CD14-positive monocyte (primary cell): ENCODE results near the gene ARHGAP40. TPM values are rescaled to one million over a fixed set of nuclear protein-coding genes. Genes with fewer than 3 reads are reported as not detected.

ENCODE experiments used
- DNase-seq, 3 donors: peaks; one replicate each; pipeline ENCODE4 v3.0.0-alpha.2; 2011 to 2022
- H2AFZ ChIP-seq: 2 replicates; pipeline ENCODE4 v1.6.0; 2012; ENCODE audit warnings: mild to moderate bottlenecking, low read depth, low read length, inconsistent platforms; ENCODE audit not compliant: insufficient read depth, poor library complexity, severe bottlenecking
- H3K27ac ChIP-seq, 2 donors: 1 replicate in 1 of 2; 2 replicates in 1 of 2; pipeline ENCODE4 v1.5.1; 2012 to 2013; ENCODE audit warnings: low read length in 2 of 2, control low read depth in 1 of 2, inconsistent platforms in 1 of 2, low read depth in 1 of 2, mild to moderate bottlenecking in 1 of 2
- H3K27me3 ChIP-seq, 2 donors: one replicate each; pipeline versions ENCODE4 v1.6.0 to v1.6.1; 2011 to 2013; ENCODE audit warnings: low read length in 2 of 2; ENCODE audit not compliant: control insufficient read depth in 2 of 2, insufficient read depth in 2 of 2
- H3K36me3 ChIP-seq, 2 donors: replicated peaks in 1 of 2; 1 replicate in 1 of 2; 2 replicates in 1 of 2; pipeline versions ENCODE4 v1.5.1 to v1.6.1; 2012 to 2013; ENCODE audit warnings: low read length in 2 of 2, control low read depth in 1 of 2, inconsistent platforms in 1 of 2, mild to moderate bottlenecking in 1 of 2; ENCODE audit not compliant: insufficient read depth in 2 of 2, control insufficient read depth in 1 of 2
- H3K4me1 ChIP-seq, 2 donors: 1 replicate in 1 of 2; 2 replicates in 1 of 2; pipeline versions ENCODE4 v1.5.1 to v1.6.1; 2012 to 2013; ENCODE audit warnings: low read length in 2 of 2, control low read depth in 1 of 2, inconsistent platforms in 1 of 2, mild to moderate bottlenecking in 1 of 2, moderate library complexity in 1 of 2; ENCODE audit not compliant: insufficient read depth in 2 of 2, control insufficient read depth in 1 of 2
- H3K4me2 ChIP-seq: replicated peaks from 2 replicates; pipeline ENCODE3; 2012; ENCODE audit warnings: low read length, moderate library complexity, mild to moderate bottlenecking; ENCODE audit not compliant: poor library complexity, severe bottlenecking; ENCODE audit errors: extremely low read depth
- H3K4me3 ChIP-seq, 3 experiments: fragments of 200-600 bp in 1 of 3; sonication (generic) in 1 of 3; replicated peaks in 1 of 3; 1 replicate in 2 of 3; 2 replicates in 1 of 3; pipeline ENCODE4 v1.5.1; 2011 to 2013; ENCODE audit warnings: low read length in 3 of 3, mild to moderate bottlenecking in 3 of 3, control low read depth in 2 of 3, low read depth in 2 of 3, inconsistent platforms in 1 of 3, moderate library complexity in 1 of 3
- H3K79me2 ChIP-seq: 2 replicates; pipeline ENCODE4 v1.6.0; 2012; ENCODE audit warnings: mild to moderate bottlenecking, control low read depth, inconsistent platforms, low read length, moderate library complexity; ENCODE audit not compliant: insufficient read depth
- H3K9ac ChIP-seq: 2 replicates; pipeline ENCODE4 v1.6.0; 2017; ENCODE audit warnings: low read length, mild to moderate bottlenecking; ENCODE audit not compliant: insufficient read depth, poor library complexity, severe bottlenecking
- H3K9me3 ChIP-seq, 2 donors: replicated peaks in 1 of 2; 1 replicate in 1 of 2; 2 replicates in 1 of 2; pipeline versions ENCODE4 v1.5.1 to v1.6.1; 2012 to 2013; ENCODE audit warnings: low read length in 2 of 2, control low read depth in 1 of 2; ENCODE audit not compliant: control insufficient read depth in 1 of 2, insufficient read depth in 1 of 2
- H4K20me1 ChIP-seq: 2 replicates; pipeline ENCODE4 v1.6.0; 2012; ENCODE audit warnings: mild to moderate bottlenecking, low read length, control low read depth, moderate library complexity; ENCODE audit not compliant: insufficient read depth
- H3K27ac Mint-ChIP-seq, 7 donors: one replicate each; pipeline ENCODE4 v1.8.0; 2020; ENCODE audit warnings: mild to moderate bottlenecking in 7 of 7, mixed read lengths in 7 of 7, moderate library complexity in 6 of 7, inconsistent platforms in 2 of 7
- H3K27me3 Mint-ChIP-seq, 3 donors: one replicate each; pipeline ENCODE4 v1.8.0; 2021 to 2022; ENCODE audit warnings: low read depth in 3 of 3, mild to moderate bottlenecking in 3 of 3, mixed read lengths in 3 of 3, moderate library complexity in 3 of 3, inconsistent platforms in 1 of 3
- H3K36me3 Mint-ChIP-seq, 2 donors: one replicate each; pipeline ENCODE4 v1.8.0; 2020; ENCODE audit warnings: mixed read lengths in 2 of 2, inconsistent platforms in 1 of 2, mild to moderate bottlenecking in 1 of 2
- H3K4me1 Mint-ChIP-seq: one replicate; pipeline ENCODE4 v1.8.0; 2020; ENCODE audit warnings: mild to moderate bottlenecking, mixed read lengths
- H3K4me3 Mint-ChIP-seq, 2 donors: one replicate each; pipeline ENCODE4 v1.8.0; 2020; ENCODE audit warnings: mild to moderate bottlenecking in 2 of 2, mixed read lengths in 2 of 2, moderate library complexity in 1 of 2
- H3K9me3 Mint-ChIP-seq, 7 donors: one replicate each; pipeline ENCODE4 v1.8.0; 2020 to 2022; ENCODE audit warnings: mixed read lengths in 7 of 7, mild to moderate bottlenecking in 6 of 7, moderate library complexity in 6 of 7, inconsistent platforms in 2 of 7
- WGBS: methylation state at CpG from one replicate; pipeline ENCODE4 v1.1.5; 2013; ENCODE audit warnings: missing lambda C conversion rate; ENCODE audit not compliant: insufficient coverage; 5-methylcytosine and 5-hydroxymethylcytosine counted together
- intact Hi-C, 2 donors: fragments of 100-400 bp; cut with micrococcal nuclease; formaldehyde crosslinking; loops; one replicate each; pipeline versions ENCODE4 v1.15.0 to v1.15.1; 2023
- polyA minus RNA-seq: library from RNA; depleted of rRNA, polyadenylated mRNA; stranded (reverse); fragments of >200 nt; gene quantifications from 2 replicates; pipeline ENCODE4 v1.2.3, GENCODE V29; 2012
- polyA plus RNA-seq, 3 donors: library from polyadenylated mRNA; depleted of rRNA in 1 of 3; unstranded in 2 of 3; stranded (reverse) in 1 of 3; fragments of 300-500 nt in 2 of 3; fragments of >200 nt in 1 of 3; fragmentation: Illumina TruSeq in 2 of 3; gene quantifications; 1 replicate in 2 of 3; 2 replicates in 1 of 3; pipeline ENCODE4 v1.2.3, GENCODE V29; 2012 to 2021
- total RNA-seq, 12 experiments: library from RNA in 1 of 12; stranded (reverse) in 1 of 12; fragments of 120-200 nt in 1 of 12; gene quantifications; one replicate each; pipeline ENCODE4 v1.2.4 and lab custom pipeline; 2013 to 2026; ENCODE audit warnings: mixed read lengths in 6 of 12, inconsistent platforms in 1 of 12
- TF ChIP-seq, protein P1 (sequence below): fragments of 200-600 bp; IDR thresholded peaks from one replicate; pipeline ENCODE4 v1.8.0; 2022; ENCODE audit warnings: antibody characterized with exemption, mild to moderate bottlenecking

Gene ARHGAP40
- not detected for total RNA-seq (2013)
- polyA plus RNA-seq (not detected), polyA minus RNA-seq (not detected in 2 replicates), total RNA-seq (lab: John Stamatoyannopoulos, UW) (0 to 1.1 (median 0.11) reads per million in 11 experiments)

DNA sequence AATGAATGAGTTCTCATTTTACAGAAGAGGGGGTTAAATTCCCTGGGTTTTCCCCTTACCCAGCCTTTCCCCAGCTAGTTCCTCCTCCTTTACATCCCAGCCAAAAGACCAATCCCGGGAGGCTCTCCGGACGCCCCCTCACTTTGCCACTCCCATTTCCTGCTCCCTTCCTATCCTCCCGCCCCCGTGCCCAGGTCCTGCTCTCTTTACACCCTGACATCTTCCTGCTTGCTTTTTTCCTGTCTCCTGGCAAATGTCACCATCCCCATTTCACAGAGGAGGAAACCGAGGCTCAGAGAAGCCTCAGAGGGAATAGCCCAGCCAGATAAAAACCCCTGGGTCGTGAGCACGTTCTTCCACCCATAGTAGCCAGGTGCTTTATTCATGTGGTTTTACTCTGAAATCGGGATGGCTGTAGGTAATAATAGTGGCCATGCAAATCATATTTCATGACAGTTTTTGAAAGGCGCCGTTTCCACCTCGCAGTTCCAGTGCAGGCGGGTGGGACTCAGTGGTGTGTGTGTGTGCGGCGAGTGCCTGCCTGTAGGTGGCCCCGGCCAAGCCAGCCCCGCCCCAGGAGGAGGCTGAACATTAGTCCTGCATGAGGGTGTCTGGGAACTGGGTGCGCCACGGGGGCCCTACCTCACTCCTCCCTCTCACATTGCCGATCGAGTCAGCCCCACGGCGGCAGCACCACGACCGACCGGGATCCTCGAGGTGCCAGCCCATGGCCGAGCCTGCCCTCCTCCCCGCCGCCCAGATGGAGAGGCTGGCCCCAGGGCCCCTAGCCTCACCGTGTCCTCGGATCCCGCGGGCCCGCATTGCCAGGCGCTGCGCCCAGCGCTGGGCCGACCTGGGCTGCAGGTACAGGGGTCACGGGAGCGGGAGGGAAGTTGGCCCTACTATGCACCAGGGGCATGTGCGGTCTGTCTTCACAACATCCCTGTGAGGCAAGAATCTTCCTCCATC lies at the start of gene ARHGAP40:
Gene ARHGAP40, plus strand, starts transcription at position 594 of the 969 bp plus-strand sequence.
- H3K4me1 Mint-ChIP-seq, result no peaks in the 10 kb centered on the region
- H3K4me3 Mint-ChIP-seq, result peak within 1 kb of the TSS in 1 of 2 donors; percentile 49
- Histone ChIP-seq H3K79me2 (no peaks in the 10 kb centered on the region), H3K9ac (no peak within 1 kb of the TSS), H3K4me1 (no peaks in the 10 kb centered on the region), H4K20me1 (no peaks in the 10 kb centered on the region), H3K4me3 (no peak within 1 kb of the TSS), H3K27ac (no peak within 1 kb of the TSS), H3K4me2 (no peak within 1 kb of the TSS), H3K27me3 (peaks cover 36 to 50% of the 10 kb centered on the region in 2 donors), H2AFZ (no peak within 1 kb of the TSS), H3K9me3 (peaks cover 0 to 16% of the 10 kb centered on the region in 2 donors), H3K36me3 (no peaks in the 10 kb centered on the region)
- intact Hi-C loops, result no loop called here
- no peak within 1 kb of the TSS for H3K27ac Mint-ChIP-seq
- H3K9me3 Mint-ChIP-seq, result peaks cover 0 to 7% (median 0%) of the 10 kb centered on the region in 7 donors
- WGBS, result 9% methylated on average over 34 of the region's 42 CpGs
- no peaks in the 10 kb centered on the region for H3K36me3 Mint-ChIP-seq
- DNase-seq, result no peak
- H3K27me3 Mint-ChIP-seq, result peaks cover 57 to 75% (median 59%) of the 10 kb centered on the region in 3 donors
- TF ChIP-seq, protein P1, sequence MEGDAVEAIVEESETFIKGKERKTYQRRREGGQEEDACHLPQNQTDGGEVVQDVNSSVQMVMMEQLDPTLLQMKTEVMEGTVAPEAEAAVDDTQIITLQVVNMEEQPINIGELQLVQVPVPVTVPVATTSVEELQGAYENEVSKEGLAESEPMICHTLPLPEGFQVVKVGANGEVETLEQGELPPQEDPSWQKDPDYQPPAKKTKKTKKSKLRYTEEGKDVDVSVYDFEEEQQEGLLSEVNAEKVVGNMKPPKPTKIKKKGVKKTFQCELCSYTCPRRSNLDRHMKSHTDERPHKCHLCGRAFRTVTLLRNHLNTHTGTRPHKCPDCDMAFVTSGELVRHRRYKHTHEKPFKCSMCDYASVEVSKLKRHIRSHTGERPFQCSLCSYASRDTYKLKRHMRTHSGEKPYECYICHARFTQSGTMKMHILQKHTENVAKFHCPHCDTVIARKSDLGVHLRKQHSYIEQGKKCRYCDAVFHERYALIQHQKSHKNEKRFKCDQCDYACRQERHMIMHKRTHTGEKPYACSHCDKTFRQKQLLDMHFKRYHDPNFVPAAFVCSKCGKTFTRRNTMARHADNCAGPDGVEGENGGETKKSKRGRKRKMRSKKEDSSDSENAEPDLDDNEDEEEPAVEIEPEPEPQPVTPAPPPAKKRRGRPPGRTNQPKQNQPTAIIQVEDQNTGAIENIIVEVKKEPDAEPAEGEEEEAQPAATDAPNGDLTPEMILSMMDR, result no peak

DNA sequence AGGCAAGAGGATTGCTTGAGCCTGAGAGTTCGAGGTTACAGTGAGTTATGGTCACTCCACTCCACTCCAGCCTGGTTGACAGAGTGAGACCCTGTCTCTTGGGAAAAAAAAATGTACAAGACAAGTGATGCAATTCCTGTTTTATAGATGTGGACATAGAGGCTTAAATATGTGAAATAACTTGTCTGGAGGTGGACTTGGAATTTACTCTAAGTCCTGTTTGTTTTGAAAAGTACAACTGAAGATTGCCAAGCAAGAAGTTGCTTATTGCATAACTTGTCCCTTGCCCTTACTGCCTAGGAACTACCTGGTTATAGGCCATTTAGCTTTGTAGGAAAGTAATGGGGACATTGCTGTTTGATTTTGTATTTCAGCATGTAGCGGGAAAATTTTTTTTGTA lies 46.6 kb upstream of the ARHGAP40 start:
- Histone ChIP-seq H3K4me3 (no peak overlapping the region), H4K20me1 (no peaks in the 10 kb centered on the region), H3K36me3 (peaks cover 83 to 100% of the 10 kb centered on the region in 2 donors), H2AFZ (no peak overlapping the region), H3K9ac (no peak overlapping the region), H3K4me2 (no peak overlapping the region), H3K9me3 (no peaks in the 10 kb centered on the region), H3K27ac (no peak overlapping the region), H3K79me2 (no peaks in the 10 kb centered on the region), H3K4me1 (no peaks in the 10 kb centered on the region), H3K27me3 (no peaks in the 10 kb centered on the region)
- no peak for DNase-seq
- WGBS, result no CpG with 5 or more reads among the region's 2 CpGs
- H3K9me3 Mint-ChIP-seq, result no peaks in the 10 kb centered on the region
- intact Hi-C loops, result no loop called here
- H3K27me3 Mint-ChIP-seq, result no peaks in the 10 kb centered on the region
- no peak overlapping the region for H3K4me3 Mint-ChIP-seq
- TF ChIP-seq, protein P1, result no peak
- H3K36me3 Mint-ChIP-seq, result peaks cover 44 to 48% of the 10 kb centered on the region in 2 donors
- no peak overlapping the region for H3K27ac Mint-ChIP-seq
- H3K4me1 Mint-ChIP-seq, result no peaks in the 10 kb centered on the region
